ENCODE measurements around the gene NKAIN2. TPM values are rescaled to one million over a fixed set of nuclear protein-coding genes. Genes with fewer than 3 reads are reported as not detected.

NKAIN2 gene
- total RNA-seq, 1 donor from 2014 or later: 0.56 TPM

GRCh38 chr6:124793398-124793797, 989.7 kb downstream of the NKAIN2 start:
- no peak for TF ChIP-seq CTCF (IDR thresholded peaks at IDR 0.05; ENCODE audit: partially characterized antibody, unreplicated experiment)
- Mint-ChIP-seq H3K27ac (ENCODE audit: unreplicated experiment) (no peak overlapping the region), H3K9me3 (ENCODE audit: unreplicated experiment) (no peaks in the 10 kb centered on the region), H3K4me1 (ENCODE audit: low read depth, unreplicated experiment) (peaks cover 2% of the 10 kb centered on the region), H3K36me3 (ENCODE audit: unreplicated experiment) (no peaks in the 10 kb centered on the region), H3K27me3 (ENCODE audit: unreplicated experiment) (no peaks in the 10 kb centered on the region), H3K4me3 (ENCODE audit: unreplicated experiment) (no peak overlapping the region)
- DNase-seq: no peak

- no peak overlapping the region for H3K4me3 Mint-ChIP-seq (ENCODE audit: unreplicated experiment)
- peak; percentile 58 for TF ChIP-seq CTCF (IDR thresholded peaks at IDR 0.05; ENCODE audit: partially characterized antibody, unreplicated experiment)
- no peaks in the 10 kb centered on the region for H3K27me3 Mint-ChIP-seq (ENCODE audit: unreplicated experiment)
- no peaks in the 10 kb centered on the region for H3K36me3 Mint-ChIP-seq (ENCODE audit: unreplicated experiment)
- H3K9me3 Mint-ChIP-seq (ENCODE audit: unreplicated experiment): no peaks in the 10 kb centered on the region
- H3K4me1 Mint-ChIP-seq (ENCODE audit: low read depth, unreplicated experiment): peaks cover 2% of the 10 kb centered on the region
- DNase-seq: peak; percentile 61
- no peak overlapping the region for H3K27ac Mint-ChIP-seq (ENCODE audit: unreplicated experiment)
Measured at GRCh38 chr6:124795643-124796463, 992.2 kb downstream of the NKAIN2 start.

- Mint-ChIP-seq H3K36me3 (ENCODE audit: unreplicated experiment) (no peaks in the 10 kb centered on the region), H3K4me1 (ENCODE audit: low read depth, unreplicated experiment) (peaks cover 2% of the 10 kb centered on the region), H3K27ac (ENCODE audit: unreplicated experiment) (no peak overlapping the region), H3K27me3 (ENCODE audit: unreplicated experiment) (no peaks in the 10 kb centered on the region), H3K4me3 (ENCODE audit: unreplicated experiment) (no peak overlapping the region), H3K9me3 (ENCODE audit: unreplicated experiment) (no peaks in the 10 kb centered on the region)
- DNase-seq: no peak
- TF ChIP-seq CTCF (IDR thresholded peaks at IDR 0.05; ENCODE audit: partially characterized antibody, unreplicated experiment): no peak
Measured at GRCh38 chr6:124796464-124796970, 992.9 kb downstream of the NKAIN2 start.

GRCh38 chr6:124797224-124797623, 993.6 kb downstream of the NKAIN2 start:
- Mint-ChIP-seq H3K27ac (ENCODE audit: unreplicated experiment) (no peak overlapping the region), H3K36me3 (ENCODE audit: unreplicated experiment) (no peaks in the 10 kb centered on the region), H3K9me3 (ENCODE audit: unreplicated experiment) (no peaks in the 10 kb centered on the region), H3K4me1 (ENCODE audit: low read depth, unreplicated experiment) (peaks cover 2% of the 10 kb centered on the region), H3K4me3 (ENCODE audit: unreplicated experiment) (no peak overlapping the region), H3K27me3 (ENCODE audit: unreplicated experiment) (no peaks in the 10 kb centered on the region)
- no peak for TF ChIP-seq CTCF (IDR thresholded peaks at IDR 0.05; ENCODE audit: partially characterized antibody, unreplicated experiment)
- DNase-seq: no peak

GRCh38 chr6:124798942-124799496, 995.4 kb downstream of the NKAIN2 start:
- TF ChIP-seq CTCF (IDR thresholded peaks at IDR 0.05; ENCODE audit: partially characterized antibody, unreplicated experiment): peak; percentile 22
- no peaks in the 10 kb centered on the region for H3K4me1 Mint-ChIP-seq (ENCODE audit: low read depth, unreplicated experiment)
- DNase-seq: no peak

More at GRCh38 chr6:124798942-124799496, 995.4 kb downstream of the NKAIN2 start:
- Mint-ChIP-seq H3K36me3 (ENCODE audit: unreplicated experiment) (no peaks in the 10 kb centered on the region), H3K27me3 (ENCODE audit: unreplicated experiment) (no peaks in the 10 kb centered on the region), H3K4me3 (ENCODE audit: unreplicated experiment) (no peak overlapping the region), H3K9me3 (ENCODE audit: unreplicated experiment) (no peaks in the 10 kb centered on the region), H3K27ac (ENCODE audit: unreplicated experiment) (no peak overlapping the region)

Measured in glutamatergic neuron (in vitro differentiated cells).